ENCODE data around the gene PEX16. TPM values are rescaled to one million over a fixed set of nuclear protein-coding genes. Genes with fewer than 3 reads are reported as not detected.

The PEX16 gene
- total and polyA plus RNA-seq, 9 of the 15 experiments (the other 6 are each of a cell fraction or from before 2014, with no cell fraction given) = 1.5 to 43.9 (median 14.6) TPM

DNA sequence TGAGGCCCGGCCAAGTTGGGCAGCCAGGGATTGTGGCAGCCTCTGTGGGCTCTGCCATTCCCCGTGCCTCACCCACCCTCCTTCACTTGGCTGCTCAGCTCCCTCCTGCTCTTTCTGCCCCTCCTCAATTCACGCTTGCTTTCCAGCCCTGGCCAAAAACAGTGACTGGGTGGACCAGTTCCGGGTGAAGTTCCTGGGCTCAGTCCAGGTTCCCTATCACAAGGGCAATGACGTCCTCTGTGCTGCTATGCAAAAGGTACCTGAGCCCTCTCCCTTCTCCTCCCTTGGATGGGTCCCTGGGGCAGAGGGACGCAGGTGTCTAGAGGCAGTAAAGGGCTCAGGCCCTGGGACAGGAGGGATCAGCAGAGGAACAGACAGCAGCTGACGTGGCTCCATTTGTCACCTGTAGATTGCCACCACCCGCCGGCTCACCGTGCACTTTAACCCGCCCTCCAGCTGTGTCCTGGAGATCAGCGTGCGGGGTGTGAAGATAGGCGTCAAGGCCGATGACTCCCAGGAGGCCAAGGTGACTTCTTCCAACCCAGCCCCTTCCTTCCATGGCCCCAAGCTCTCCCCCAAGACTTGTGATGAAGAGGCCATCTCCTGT, 13.3 kb downstream of the PEX16 start (continued):
- TF ChIP-seq, protein P1, sequence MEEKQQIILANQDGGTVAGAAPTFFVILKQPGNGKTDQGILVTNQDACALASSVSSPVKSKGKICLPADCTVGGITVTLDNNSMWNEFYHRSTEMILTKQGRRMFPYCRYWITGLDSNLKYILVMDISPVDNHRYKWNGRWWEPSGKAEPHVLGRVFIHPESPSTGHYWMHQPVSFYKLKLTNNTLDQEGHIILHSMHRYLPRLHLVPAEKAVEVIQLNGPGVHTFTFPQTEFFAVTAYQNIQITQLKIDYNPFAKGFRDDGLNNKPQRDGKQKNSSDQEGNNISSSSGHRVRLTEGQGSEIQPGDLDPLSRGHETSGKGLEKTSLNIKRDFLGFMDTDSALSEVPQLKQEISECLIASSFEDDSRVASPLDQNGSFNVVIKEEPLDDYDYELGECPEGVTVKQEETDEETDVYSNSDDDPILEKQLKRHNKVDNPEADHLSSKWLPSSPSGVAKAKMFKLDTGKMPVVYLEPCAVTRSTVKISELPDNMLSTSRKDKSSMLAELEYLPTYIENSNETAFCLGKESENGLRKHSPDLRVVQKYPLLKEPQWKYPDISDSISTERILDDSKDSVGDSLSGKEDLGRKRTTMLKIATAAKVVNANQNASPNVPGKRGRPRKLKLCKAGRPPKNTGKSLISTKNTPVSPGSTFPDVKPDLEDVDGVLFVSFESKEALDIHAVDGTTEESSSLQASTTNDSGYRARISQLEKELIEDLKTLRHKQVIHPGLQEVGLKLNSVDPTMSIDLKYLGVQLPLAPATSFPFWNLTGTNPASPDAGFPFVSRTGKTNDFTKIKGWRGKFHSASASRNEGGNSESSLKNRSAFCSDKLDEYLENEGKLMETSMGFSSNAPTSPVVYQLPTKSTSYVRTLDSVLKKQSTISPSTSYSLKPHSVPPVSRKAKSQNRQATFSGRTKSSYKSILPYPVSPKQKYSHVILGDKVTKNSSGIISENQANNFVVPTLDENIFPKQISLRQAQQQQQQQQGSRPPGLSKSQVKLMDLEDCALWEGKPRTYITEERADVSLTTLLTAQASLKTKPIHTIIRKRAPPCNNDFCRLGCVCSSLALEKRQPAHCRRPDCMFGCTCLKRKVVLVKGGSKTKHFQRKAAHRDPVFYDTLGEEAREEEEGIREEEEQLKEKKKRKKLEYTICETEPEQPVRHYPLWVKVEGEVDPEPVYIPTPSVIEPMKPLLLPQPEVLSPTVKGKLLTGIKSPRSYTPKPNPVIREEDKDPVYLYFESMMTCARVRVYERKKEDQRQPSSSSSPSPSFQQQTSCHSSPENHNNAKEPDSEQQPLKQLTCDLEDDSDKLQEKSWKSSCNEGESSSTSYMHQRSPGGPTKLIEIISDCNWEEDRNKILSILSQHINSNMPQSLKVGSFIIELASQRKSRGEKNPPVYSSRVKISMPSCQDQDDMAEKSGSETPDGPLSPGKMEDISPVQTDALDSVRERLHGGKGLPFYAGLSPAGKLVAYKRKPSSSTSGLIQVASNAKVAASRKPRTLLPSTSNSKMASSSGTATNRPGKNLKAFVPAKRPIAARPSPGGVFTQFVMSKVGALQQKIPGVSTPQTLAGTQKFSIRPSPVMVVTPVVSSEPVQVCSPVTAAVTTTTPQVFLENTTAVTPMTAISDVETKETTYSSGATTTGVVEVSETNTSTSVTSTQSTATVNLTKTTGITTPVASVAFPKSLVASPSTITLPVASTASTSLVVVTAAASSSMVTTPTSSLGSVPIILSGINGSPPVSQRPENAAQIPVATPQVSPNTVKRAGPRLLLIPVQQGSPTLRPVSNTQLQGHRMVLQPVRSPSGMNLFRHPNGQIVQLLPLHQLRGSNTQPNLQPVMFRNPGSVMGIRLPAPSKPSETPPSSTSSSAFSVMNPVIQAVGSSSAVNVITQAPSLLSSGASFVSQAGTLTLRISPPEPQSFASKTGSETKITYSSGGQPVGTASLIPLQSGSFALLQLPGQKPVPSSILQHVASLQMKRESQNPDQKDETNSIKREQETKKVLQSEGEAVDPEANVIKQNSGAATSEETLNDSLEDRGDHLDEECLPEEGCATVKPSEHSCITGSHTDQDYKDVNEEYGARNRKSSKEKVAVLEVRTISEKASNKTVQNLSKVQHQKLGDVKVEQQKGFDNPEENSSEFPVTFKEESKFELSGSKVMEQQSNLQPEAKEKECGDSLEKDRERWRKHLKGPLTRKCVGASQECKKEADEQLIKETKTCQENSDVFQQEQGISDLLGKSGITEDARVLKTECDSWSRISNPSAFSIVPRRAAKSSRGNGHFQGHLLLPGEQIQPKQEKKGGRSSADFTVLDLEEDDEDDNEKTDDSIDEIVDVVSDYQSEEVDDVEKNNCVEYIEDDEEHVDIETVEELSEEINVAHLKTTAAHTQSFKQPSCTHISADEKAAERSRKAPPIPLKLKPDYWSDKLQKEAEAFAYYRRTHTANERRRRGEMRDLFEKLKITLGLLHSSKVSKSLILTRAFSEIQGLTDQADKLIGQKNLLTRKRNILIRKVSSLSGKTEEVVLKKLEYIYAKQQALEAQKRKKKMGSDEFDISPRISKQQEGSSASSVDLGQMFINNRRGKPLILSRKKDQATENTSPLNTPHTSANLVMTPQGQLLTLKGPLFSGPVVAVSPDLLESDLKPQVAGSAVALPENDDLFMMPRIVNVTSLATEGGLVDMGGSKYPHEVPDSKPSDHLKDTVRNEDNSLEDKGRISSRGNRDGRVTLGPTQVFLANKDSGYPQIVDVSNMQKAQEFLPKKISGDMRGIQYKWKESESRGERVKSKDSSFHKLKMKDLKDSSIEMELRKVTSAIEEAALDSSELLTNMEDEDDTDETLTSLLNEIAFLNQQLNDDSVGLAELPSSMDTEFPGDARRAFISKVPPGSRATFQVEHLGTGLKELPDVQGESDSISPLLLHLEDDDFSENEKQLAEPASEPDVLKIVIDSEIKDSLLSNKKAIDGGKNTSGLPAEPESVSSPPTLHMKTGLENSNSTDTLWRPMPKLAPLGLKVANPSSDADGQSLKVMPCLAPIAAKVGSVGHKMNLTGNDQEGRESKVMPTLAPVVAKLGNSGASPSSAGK (IDR thresholded peaks at IDR 0.05) = peak; percentile 66
- TF ChIP-seq ELF4 (CRISPR knock-in tag; IDR thresholded peaks at IDR 0.05) = no peak
- no peak for TF ChIP-seq HDAC6 (IDR thresholded peaks at IDR 0.05; ENCODE audit: low read depth, low read length)
- TF ChIP-seq PML (IDR thresholded peaks at IDR 0.05; ENCODE audit: low read length) = no peak
- peak; percentile 75; the same call in 1 of the 2 replicates for TF ChIP-seq ETS1 (conservative IDR thresholded peaks at IDR 0.05; ENCODE audit: control insufficient read depth, low read depth, low read length)
- TF ChIP-seq THRB (CRISPR knock-in tag; conservative IDR thresholded peaks at IDR 0.05) = no peak
- no peak for TF ChIP-seq RBM25 (IDR thresholded peaks at IDR 0.05; ENCODE audit: low read depth, low read length, severe bottlenecking)
- no peak for TF ChIP-seq NFIX (CRISPR knock-in tag; IDR thresholded peaks at IDR 0.05; ENCODE audit: low read depth)
- no peak for TF ChIP-seq NCOA6 (IDR thresholded peaks at IDR 0.05)
- TF ChIP-seq ZFP36 (IDR thresholded peaks at IDR 0.05; ENCODE audit: low read depth, low read length, partially characterized antibody) = no peak
- no peak for TF ChIP-seq ARID3B (CRISPR knock-in tag; IDR thresholded peaks at IDR 0.05; ENCODE audit: borderline replicate concordance)
- TF ChIP-seq SRSF3 (IDR thresholded peaks at IDR 0.05; ENCODE audit: insufficient read depth, low read length) = no peak

Data from K562 (cell line).